Measurements from ENCODE around the gene DTX3L. TPM values are rescaled to one million over a fixed set of nuclear protein-coding genes. Genes with fewer than 3 reads are reported as not detected.

Gene DTX3L
- 13.0 and 14.5 TPM in 2 replicates for total RNA-seq
- long read RNA-seq, full-length matches to known transcripts, result 2 of 11 reads
- long read RNA-seq, partial matches to known transcripts, result 1 of 11 reads
- long read RNA-seq, other reads (novel, unspliced or antisense), result 8 of 11 reads

- Mint-ChIP-seq H3K27ac (peak within 1 kb of the TSS; percentile 94), H3K4me3 (ENCODE audit: low read depth) (peak within 1 kb of the TSS; percentile 80), H3K4me1 (ENCODE audit: low read depth) (peaks cover 20% of the 10 kb centered on the region), H3K9me3 (ENCODE audit: low read depth) (no peaks in the 10 kb centered on the region), H3K36me3 (ENCODE audit: insufficient read depth) (peaks cover 5% of the 10 kb centered on the region), H3K27me3 (no peaks in the 10 kb centered on the region)
- DNase-seq (ENCODE audit: low spot score, unreplicated experiment), result peak; percentile 45
- TF ChIP-seq CTCF (IDR thresholded peaks at IDR 0.05; ENCODE audit: unreplicated experiment), result no peak
These were observed at the start of gene DTX3L, which contains the start of gene PARP9 for GRCh38 chr3:122564155-122564912. Gene DTX3L (plus strand): TSS chr3:122564338. CDS start chr3:122564427, 89 bp downstream. Gene PARP9 (minus strand): TSS chr3:122564300. CDS start chr3:122559620, 4,680 bp downstream.

- Mint-ChIP-seq H3K36me3 (ENCODE audit: insufficient read depth) (peaks cover 1% of the 10 kb centered on the region), H3K9me3 (ENCODE audit: low read depth) (no peaks in the 10 kb centered on the region), H3K4me3 (ENCODE audit: low read depth) (peak overlapping the region; percentile 84), H3K27ac (peak overlapping the region; percentile 93), H3K27me3 (no peaks in the 10 kb centered on the region), H3K4me1 (ENCODE audit: low read depth) (peaks cover 25% of the 10 kb centered on the region)
- DNase-seq (ENCODE audit: low spot score, unreplicated experiment), result no peak
- TF ChIP-seq CTCF (IDR thresholded peaks at IDR 0.05; ENCODE audit: unreplicated experiment), result no peak
These were observed 49.1 kb upstream of the DTX3L start for GRCh38 chr3:122515020-122515468.

- Mint-ChIP-seq H3K4me3 (ENCODE audit: low read depth) (peak overlapping the region; percentile 9), H3K9me3 (ENCODE audit: low read depth) (no peaks in the 10 kb centered on the region), H3K27me3 (no peaks in the 10 kb centered on the region), H3K4me1 (ENCODE audit: low read depth) (peaks cover 20% of the 10 kb centered on the region), H3K27ac (no peak overlapping the region), H3K36me3 (ENCODE audit: insufficient read depth) (no peaks in the 10 kb centered on the region)
- DNase-seq (ENCODE audit: low spot score, unreplicated experiment), result no peak
- no peak for TF ChIP-seq CTCF (IDR thresholded peaks at IDR 0.05; ENCODE audit: unreplicated experiment)
These were observed 48.3 kb upstream of the DTX3L start for GRCh38 chr3:122515870-122516269.

- H3K9me3 Mint-ChIP-seq (ENCODE audit: low read depth), result no peaks in the 10 kb centered on the region
- H3K4me1 Mint-ChIP-seq (ENCODE audit: low read depth), result peaks cover 9% of the 10 kb centered on the region
- no peak for DNase-seq (ENCODE audit: low spot score, unreplicated experiment)
- TF ChIP-seq CTCF (IDR thresholded peaks at IDR 0.05; ENCODE audit: unreplicated experiment), result no peak
- H3K4me3 Mint-ChIP-seq (ENCODE audit: low read depth), result no peak overlapping the region
- no peaks in the 10 kb centered on the region for H3K27me3 Mint-ChIP-seq
- H3K27ac Mint-ChIP-seq, result no peak overlapping the region
- no peaks in the 10 kb centered on the region for H3K36me3 Mint-ChIP-seq (ENCODE audit: insufficient read depth)
These were observed 47.2 kb upstream of the DTX3L start for GRCh38 chr3:122516846-122517360.

GRCh38 chr3:122519693-122520092, 44.4 kb upstream of the DTX3L start:
- H3K36me3 Mint-ChIP-seq (ENCODE audit: insufficient read depth), result no peaks in the 10 kb centered on the region
- no peak for DNase-seq (ENCODE audit: low spot score, unreplicated experiment)
- H3K4me3 Mint-ChIP-seq (ENCODE audit: low read depth), result no peak overlapping the region
- no peaks in the 10 kb centered on the region for H3K9me3 Mint-ChIP-seq (ENCODE audit: low read depth)
- no peaks in the 10 kb centered on the region for H3K4me1 Mint-ChIP-seq (ENCODE audit: low read depth)
- H3K27ac Mint-ChIP-seq, result no peak overlapping the region
- TF ChIP-seq CTCF (IDR thresholded peaks at IDR 0.05; ENCODE audit: unreplicated experiment), result no peak
- H3K27me3 Mint-ChIP-seq, result no peaks in the 10 kb centered on the region
